Measurements from ENCODE around the gene COPS7A.
A peak's percentile ranks its signal among the peaks of the same experiment; 100 is the strongest.

Gene COPS7A

GRCh38 chr12:6766651-6767349, 43.0 kb downstream of the COPS7A start (continued):
- TF ChIP-seq ZNF510 (tag by site-specific recombination; IDR thresholded peaks at IDR 0.05; ENCODE audit: insufficient replicate concordance) (no peak), ZNF274 (IDR thresholded peaks at IDR 0.05; ENCODE audit: low read length) (no peak), ZNF274 (tag by site-specific recombination; IDR thresholded peaks at IDR 0.05; ENCODE audit: borderline replicate concordance) (no peak), HIC1 (tag by site-specific recombination; IDR thresholded peaks at IDR 0.05) (peak; percentile 12; the same call in 1 of the 2 replicates), GLI4 (tag by site-specific recombination; IDR thresholded peaks at IDR 0.05) (no peak), SP7 (tag by site-specific recombination; IDR thresholded peaks at IDR 0.05) (peak; percentile 21; the same call in 1 of the 2 replicates), ZNF639 (tag by site-specific recombination; IDR thresholded peaks at IDR 0.05) (no peak), ZNF280D (tag by site-specific recombination; IDR thresholded peaks at IDR 0.05) (no peak), ZNF449 (tag by site-specific recombination; IDR thresholded peaks at IDR 0.05) (no peak), MYNN (tag by site-specific recombination; IDR thresholded peaks at IDR 0.05; ENCODE audit: borderline replicate concordance) (0 out of 2 replicates have a peak, but pooled peaks have one; percentile 20), KLF8 (tag by site-specific recombination; IDR thresholded peaks at IDR 0.05) (peak; percentile 96), ZNF394 (tag by site-specific recombination; IDR thresholded peaks at IDR 0.05; ENCODE audit: borderline replicate concordance) (peak; percentile 48; the same call in 1 of the 2 replicates), ZNF221 (tag by site-specific recombination; IDR thresholded peaks at IDR 0.05; ENCODE audit: borderline replicate concordance) (no peak), ZNF132 (tag by site-specific recombination; IDR thresholded peaks at IDR 0.05; ENCODE audit: borderline replicate concordance) (no peak), PATZ1 (tag by site-specific recombination; IDR thresholded peaks at IDR 0.05) (peak; percentile 99)
- TF ChIP-seq, protein P1, sequence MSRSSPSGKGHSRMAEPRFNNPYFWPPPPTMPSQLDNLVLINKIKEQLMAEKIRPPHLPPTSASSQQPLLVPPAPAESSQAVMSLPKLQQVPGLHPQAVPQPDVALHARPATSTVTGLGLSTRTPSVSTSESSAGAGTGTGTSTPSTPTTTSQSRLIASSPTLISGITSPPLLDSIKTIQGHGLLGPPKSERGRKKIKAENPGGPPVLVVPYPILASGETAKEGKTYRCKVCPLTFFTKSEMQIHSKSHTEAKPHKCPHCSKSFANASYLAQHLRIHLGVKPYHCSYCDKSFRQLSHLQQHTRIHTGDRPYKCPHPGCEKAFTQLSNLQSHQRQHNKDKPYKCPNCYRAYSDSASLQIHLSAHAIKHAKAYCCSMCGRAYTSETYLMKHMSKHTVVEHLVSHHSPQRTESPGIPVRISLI (tag by site-specific recombination; IDR thresholded peaks at IDR 0.05): no peak
- TF ChIP-seq, protein P2, sequence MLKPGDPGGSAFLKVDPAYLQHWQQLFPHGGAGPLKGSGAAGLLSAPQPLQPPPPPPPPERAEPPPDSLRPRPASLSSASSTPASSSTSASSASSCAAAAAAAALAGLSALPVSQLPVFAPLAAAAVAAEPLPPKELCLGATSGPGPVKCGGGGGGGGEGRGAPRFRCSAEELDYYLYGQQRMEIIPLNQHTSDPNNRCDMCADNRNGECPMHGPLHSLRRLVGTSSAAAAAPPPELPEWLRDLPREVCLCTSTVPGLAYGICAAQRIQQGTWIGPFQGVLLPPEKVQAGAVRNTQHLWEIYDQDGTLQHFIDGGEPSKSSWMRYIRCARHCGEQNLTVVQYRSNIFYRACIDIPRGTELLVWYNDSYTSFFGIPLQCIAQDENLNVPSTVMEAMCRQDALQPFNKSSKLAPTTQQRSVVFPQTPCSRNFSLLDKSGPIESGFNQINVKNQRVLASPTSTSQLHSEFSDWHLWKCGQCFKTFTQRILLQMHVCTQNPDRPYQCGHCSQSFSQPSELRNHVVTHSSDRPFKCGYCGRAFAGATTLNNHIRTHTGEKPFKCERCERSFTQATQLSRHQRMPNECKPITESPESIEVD (tag by site-specific recombination; IDR thresholded peaks at IDR 0.05): no peak
- TF ChIP-seq, protein P3, sequence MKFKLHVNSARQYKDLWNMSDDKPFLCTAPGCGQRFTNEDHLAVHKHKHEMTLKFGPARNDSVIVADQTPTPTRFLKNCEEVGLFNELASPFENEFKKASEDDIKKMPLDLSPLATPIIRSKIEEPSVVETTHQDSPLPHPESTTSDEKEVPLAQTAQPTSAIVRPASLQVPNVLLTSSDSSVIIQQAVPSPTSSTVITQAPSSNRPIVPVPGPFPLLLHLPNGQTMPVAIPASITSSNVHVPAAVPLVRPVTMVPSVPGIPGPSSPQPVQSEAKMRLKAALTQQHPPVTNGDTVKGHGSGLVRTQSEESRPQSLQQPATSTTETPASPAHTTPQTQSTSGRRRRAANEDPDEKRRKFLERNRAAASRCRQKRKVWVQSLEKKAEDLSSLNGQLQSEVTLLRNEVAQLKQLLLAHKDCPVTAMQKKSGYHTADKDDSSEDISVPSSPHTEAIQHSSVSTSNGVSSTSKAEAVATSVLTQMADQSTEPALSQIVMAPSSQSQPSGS (tag by site-specific recombination; IDR thresholded peaks at IDR 0.05; ENCODE audit: low read depth): no peak
- TF ChIP-seq, protein P4, sequence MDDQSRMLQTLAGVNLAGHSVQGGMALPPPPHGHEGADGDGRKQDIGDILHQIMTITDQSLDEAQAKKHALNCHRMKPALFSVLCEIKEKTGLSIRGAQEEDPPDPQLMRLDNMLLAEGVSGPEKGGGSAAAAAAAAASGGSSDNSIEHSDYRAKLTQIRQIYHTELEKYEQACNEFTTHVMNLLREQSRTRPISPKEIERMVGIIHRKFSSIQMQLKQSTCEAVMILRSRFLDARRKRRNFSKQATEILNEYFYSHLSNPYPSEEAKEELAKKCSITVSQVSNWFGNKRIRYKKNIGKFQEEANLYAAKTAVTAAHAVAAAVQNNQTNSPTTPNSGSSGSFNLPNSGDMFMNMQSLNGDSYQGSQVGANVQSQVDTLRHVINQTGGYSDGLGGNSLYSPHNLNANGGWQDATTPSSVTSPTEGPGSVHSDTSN (CRISPR knock-in tag; IDR thresholded peaks at IDR 0.05): no peak
- TF ChIP-seq, protein P5, sequence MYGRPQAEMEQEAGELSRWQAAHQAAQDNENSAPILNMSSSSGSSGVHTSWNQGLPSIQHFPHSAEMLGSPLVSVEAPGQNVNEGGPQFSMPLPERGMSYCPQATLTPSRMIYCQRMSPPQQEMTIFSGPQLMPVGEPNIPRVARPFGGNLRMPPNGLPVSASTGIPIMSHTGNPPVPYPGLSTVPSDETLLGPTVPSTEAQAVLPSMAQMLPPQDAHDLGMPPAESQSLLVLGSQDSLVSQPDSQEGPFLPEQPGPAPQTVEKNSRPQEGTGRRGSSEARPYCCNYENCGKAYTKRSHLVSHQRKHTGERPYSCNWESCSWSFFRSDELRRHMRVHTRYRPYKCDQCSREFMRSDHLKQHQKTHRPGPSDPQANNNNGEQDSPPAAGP (tag by site-specific recombination; IDR thresholded peaks at IDR 0.05): peak; percentile 90
